ENCODE results near the gene PRKCE. TPM values are rescaled to one million over a fixed set of nuclear protein-coding genes. Genes with fewer than 3 reads are reported as not detected.

Gene PRKCE
- total and polyA plus RNA-seq, 2 donors (not counting 1 experiment from before 2014, with no cell fraction given): 23.6 to 271 TPM

GRCh38 chr2:45856391-45857274 lies 205.2 kb downstream of the PRKCE start:
- H3K9me3 Mint-ChIP-seq (ENCODE audit: insufficient read depth): no peaks in the 10 kb centered on the region
- Histone ChIP-seq H4K20me1 (ENCODE audit: control insufficient read depth, insufficient read depth, low read length, poor library complexity, severe bottlenecking) (peaks cover 44% of the 10 kb centered on the region), H3K4me3 (ENCODE audit: control extremely low read depth in 1 of 5, extremely low read depth in 1 of 5, insufficient read depth in 1 of 5, low read depth in 2 of 5, low read length in 4 of 5) (no peak overlapping the region), H3K79me2 (ENCODE audit: control insufficient read depth, insufficient read depth, low read length) (peaks cover 77% of the 10 kb centered on the region), H3K9ac (ENCODE audit: low read length) (no peak overlapping the region), H3K4me2 (replicated peaks; ENCODE audit: low read depth, low read length, poor library complexity, severe bottlenecking) (no peak overlapping the region), H3K4me1 (ENCODE audit: control insufficient read depth in 2 of 2, insufficient read depth in 2 of 2, low read length in 2 of 2) (peaks cover 46 to 47% of the 10 kb centered on the region in 2 donors), H3K27ac (ENCODE audit: low read length in 2 of 2) (no peak overlapping the region), H3K9me3 (ENCODE audit: control extremely low read depth in 1 of 3, control insufficient read depth in 2 of 3, insufficient read depth in 1 of 3, low read length in 2 of 3) (peaks cover 0 to 4% (median 0%) of the 10 kb centered on the region in 3 donors), H3K27me3 (replicated peaks in 1 of 4; ENCODE audit: control extremely low read depth in 1 of 4, control insufficient read depth in 3 of 4, insufficient read depth in 4 of 4, low read length in 3 of 4) (no peaks in the 10 kb centered on the region), H3K36me3 (replicated peaks in 1 of 2; ENCODE audit: control extremely low read depth in 1 of 2, control insufficient read depth in 1 of 2, extremely low read depth in 1 of 2, insufficient read depth in 2 of 2, low read length in 1 of 2) (no peaks in the 10 kb centered on the region), H2AFZ (ENCODE audit: insufficient read depth, low read depth, low read length, poor library complexity, severe bottlenecking) (no peak overlapping the region)
- H3K4me3 Mint-ChIP-seq: no peak overlapping the region
- no peaks in the 10 kb centered on the region for H3K27me3 Mint-ChIP-seq
- no peak overlapping the region for H3K27ac Mint-ChIP-seq
- 64% methylated on average over 4 of the region's 9 CpGs for WGBS (ENCODE audit: insufficient coverage)
- CTCF ChIA-PET: interaction anchor here (1.0 to 2.1 kb wide), 2 partner anchors 8 to 77 kb away, joined by 3 to 5 read pairs; no protein-coding TSS in a partner anchor
- DNase-seq (no peak), ATAC-seq (ENCODE audit: low read depth) (no peak)
- TF ChIP-seq EZH2 (IDR thresholded peaks at IDR 0.05; ENCODE audit: borderline replicate concordance, insufficient read depth, low read depth, low read length, poor library complexity, severe bottlenecking): no peak
- TF ChIP-seq CTCF (IDR thresholded peaks at IDR 0.05): no peak
- POLR2A ChIA-PET: no interaction called here
- peaks cover 59% of the 10 kb centered on the region for H3K4me1 Mint-ChIP-seq
- intact Hi-C loops (cut with micrococcal nuclease): no loop called here

- no peak for ATAC-seq (ENCODE audit: low read depth)
- Histone ChIP-seq H3K27me3 (replicated peaks in 1 of 4; ENCODE audit: control extremely low read depth in 1 of 4, control insufficient read depth in 3 of 4, insufficient read depth in 4 of 4, low read length in 3 of 4) (no peaks in the 10 kb centered on the region), H2AFZ (ENCODE audit: insufficient read depth, low read depth, low read length, poor library complexity, severe bottlenecking) (no peak overlapping the region), H3K4me3 (ENCODE audit: control extremely low read depth in 1 of 5, extremely low read depth in 1 of 5, insufficient read depth in 1 of 5, low read depth in 2 of 5, low read length in 4 of 5) (no peak overlapping the region), H3K36me3 (replicated peaks in 1 of 2; ENCODE audit: control extremely low read depth in 1 of 2, control insufficient read depth in 1 of 2, extremely low read depth in 1 of 2, insufficient read depth in 2 of 2, low read length in 1 of 2) (peaks cover 0 to 2% of the 10 kb centered on the region in 2 experiments), H3K9me3 (ENCODE audit: control extremely low read depth in 1 of 3, control insufficient read depth in 2 of 3, insufficient read depth in 1 of 3, low read length in 2 of 3) (peaks cover 0 to 4% (median 0%) of the 10 kb centered on the region in 3 donors), H3K4me2 (replicated peaks; ENCODE audit: low read depth, low read length, poor library complexity, severe bottlenecking) (peak overlapping the region; percentile 34), H3K9ac (ENCODE audit: low read length) (no peak overlapping the region), H3K27ac (ENCODE audit: low read length in 2 of 2) (no peak overlapping the region), H3K4me1 (ENCODE audit: control insufficient read depth in 2 of 2, insufficient read depth in 2 of 2, low read length in 2 of 2) (peaks cover 39 to 41% of the 10 kb centered on the region in 2 donors), H3K79me2 (ENCODE audit: control insufficient read depth, insufficient read depth, low read length) (peaks cover 83% of the 10 kb centered on the region), H4K20me1 (ENCODE audit: control insufficient read depth, insufficient read depth, low read length, poor library complexity, severe bottlenecking) (peaks cover 46% of the 10 kb centered on the region)
- ChIA-PET POLR2A (no interaction called here), CTCF (no interaction called here)
- TF ChIP-seq CTCF (IDR thresholded peaks at IDR 0.05) (no peak), EZH2 (IDR thresholded peaks at IDR 0.05; ENCODE audit: borderline replicate concordance, insufficient read depth, low read depth, low read length, poor library complexity, severe bottlenecking) (no peak)
- DNase-seq: no peak
- peaks cover 54% of the 10 kb centered on the region for H3K4me1 Mint-ChIP-seq
- H3K27ac Mint-ChIP-seq: no peak overlapping the region
- 86% methylated on average over 1 of the region's 4 CpGs for WGBS (ENCODE audit: insufficient coverage)
- H3K9me3 Mint-ChIP-seq (ENCODE audit: insufficient read depth): no peaks in the 10 kb centered on the region
- no peaks in the 10 kb centered on the region for H3K27me3 Mint-ChIP-seq
- intact Hi-C loops (cut with micrococcal nuclease): no loop called here
- no peak overlapping the region for H3K4me3 Mint-ChIP-seq
These were observed 205.8 kb downstream of the PRKCE start for GRCh38 chr2:45857275-45857609.
